ENCODE data around the gene NIM1K. TPM values are rescaled to one million over a fixed set of nuclear protein-coding genes. Genes with fewer than 3 reads are reported as not detected.
"Not testable (repeated sequence)": the region's sequence is repeated elsewhere in the genome, so short reads cannot be mapped to it uniquely, and the experiment has no call there.

The NIM1K gene
- total and polyA plus RNA-seq, 5 donors = 0.57 to 0.89 (median 0.60) TPM

DNA sequence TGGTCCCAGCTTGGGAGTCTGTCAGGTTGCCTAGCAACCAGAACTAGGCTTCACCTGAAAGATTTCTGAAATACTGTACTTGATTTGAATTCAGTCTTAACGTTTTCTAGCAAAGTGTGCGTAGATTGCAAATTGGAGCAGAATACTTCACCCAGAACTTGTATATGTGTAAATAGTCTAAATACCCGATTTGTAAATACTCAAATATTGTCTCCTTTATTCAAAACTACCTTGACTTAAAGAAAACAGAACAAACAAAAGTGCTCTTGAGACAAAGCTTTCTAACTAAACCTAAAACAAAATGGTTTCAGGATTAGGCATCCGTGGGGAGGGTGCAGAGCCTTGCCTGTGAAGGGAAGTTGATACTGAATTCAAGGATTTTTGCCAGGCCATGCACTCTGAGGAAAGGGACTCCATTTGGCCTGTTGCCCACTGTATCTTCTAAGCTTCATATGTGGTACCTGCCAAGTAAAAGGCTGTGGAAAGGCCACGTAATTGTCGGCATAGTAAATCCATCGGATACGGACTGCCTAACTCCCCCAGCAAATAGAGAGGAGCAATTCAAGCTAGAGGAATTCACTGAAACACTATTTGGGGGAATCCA is 121.9 kb downstream of the NIM1K start:
- Histone ChIP-seq H3K4me1 (ENCODE audit: control insufficient read depth, insufficient read depth, low read length) (peaks cover 8% of the 10 kb centered on the region), H3K9me3 (ENCODE audit: control insufficient read depth, low read length) (no peaks in the 10 kb centered on the region), H3K4me3 (ENCODE audit: low read length) (peak overlapping the region; percentile 58), H3K27ac (ENCODE audit: low read length) (peak overlapping the region; percentile 64), H3K27me3 (ENCODE audit: control insufficient read depth, insufficient read depth) (no peaks in the 10 kb centered on the region)
- 28% methylated on average over 8 of the region's 8 CpGs for WGBS
- DNase-seq (no peak), ATAC-seq (no peak)
- intact Hi-C loops (cut with DNase I) = loop anchor here in 1 of 4 donors (10.0 kb wide), 1 partner anchor 201 kb away; the partner anchor contains the start of gene C5orf34

DNA sequence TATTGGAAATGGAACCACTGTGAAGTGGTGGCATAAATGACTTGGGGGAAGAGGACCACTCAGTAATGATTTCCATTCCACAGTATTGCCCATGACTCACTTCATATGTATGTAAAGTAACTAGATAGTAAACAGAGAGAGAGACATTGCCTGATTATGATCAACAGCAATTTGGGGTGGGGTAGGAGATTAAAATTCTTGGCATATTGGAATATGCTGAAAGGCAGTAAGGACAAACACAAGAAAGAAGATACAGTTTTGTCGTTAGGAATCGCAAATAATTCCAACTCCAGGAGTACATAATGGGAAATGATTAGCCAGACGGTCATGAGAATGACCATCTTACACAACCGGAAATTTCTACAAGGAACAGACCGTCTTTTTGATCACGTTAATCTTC is 122.7 kb downstream of the NIM1K start:
- Histone ChIP-seq H3K4me3 (ENCODE audit: low read length) (no peak overlapping the region), H3K27me3 (ENCODE audit: control insufficient read depth, insufficient read depth) (no peaks in the 10 kb centered on the region), H3K4me1 (ENCODE audit: control insufficient read depth, insufficient read depth, low read length) (peaks cover 4% of the 10 kb centered on the region), H3K27ac (ENCODE audit: low read length) (no peak overlapping the region), H3K9me3 (ENCODE audit: control insufficient read depth, low read length) (no peaks in the 10 kb centered on the region)
- DNase-seq (no peak), ATAC-seq (no peak)
- 95% methylated on average over 6 of the region's 6 CpGs for WGBS
- intact Hi-C loops (cut with DNase I) = loop anchor here in 1 of 4 donors (10.0 kb wide), 1 partner anchor 200 kb away; the partner anchor contains the start of gene C5orf34

GRCh38 chr5:43315263-43315662 is 123.2 kb downstream of the NIM1K start:
- ATAC-seq = no peak
- 94% methylated on average over 8 of the region's 8 CpGs for WGBS
- Histone ChIP-seq H3K4me1 (ENCODE audit: control insufficient read depth, insufficient read depth, low read length) (peaks cover 4% of the 10 kb centered on the region), H3K27me3 (ENCODE audit: control insufficient read depth, insufficient read depth) (no peaks in the 10 kb centered on the region), H3K9me3 (ENCODE audit: control insufficient read depth, low read length) (no peaks in the 10 kb centered on the region), H3K4me3 (ENCODE audit: low read length) (no peak overlapping the region), H3K27ac (ENCODE audit: low read length) (no peak overlapping the region)
- intact Hi-C loops (cut with DNase I) = loop anchor here in 1 of 4 donors (10.0 kb wide), 1 partner anchor 200 kb away; the partner anchor contains the start of gene C5orf34
- DNase-seq = no peak

GRCh38 chr5:43315682-43316081 is 123.7 kb downstream of the NIM1K start:
- H3K27ac ChIP-seq (ENCODE audit: low read length) = no peak overlapping the region
- intact Hi-C loops (cut with DNase I) = loop anchor here in 1 of 4 donors (10.0 kb wide), 1 partner anchor 199 kb away; the partner anchor contains the start of gene C5orf34
- H3K4me3 ChIP-seq (ENCODE audit: low read length) = no peak overlapping the region
- peaks cover 4% of the 10 kb centered on the region for H3K4me1 ChIP-seq (ENCODE audit: control insufficient read depth, insufficient read depth, low read length)
- H3K9me3 ChIP-seq (ENCODE audit: control insufficient read depth, low read length) = no peaks in the 10 kb centered on the region
- H3K27me3 ChIP-seq (ENCODE audit: control insufficient read depth, insufficient read depth) = no peaks in the 10 kb centered on the region
- WGBS = 94% methylated on average over 3 of the region's 3 CpGs
- DNase-seq (no peak), ATAC-seq (no peak)

DNA sequence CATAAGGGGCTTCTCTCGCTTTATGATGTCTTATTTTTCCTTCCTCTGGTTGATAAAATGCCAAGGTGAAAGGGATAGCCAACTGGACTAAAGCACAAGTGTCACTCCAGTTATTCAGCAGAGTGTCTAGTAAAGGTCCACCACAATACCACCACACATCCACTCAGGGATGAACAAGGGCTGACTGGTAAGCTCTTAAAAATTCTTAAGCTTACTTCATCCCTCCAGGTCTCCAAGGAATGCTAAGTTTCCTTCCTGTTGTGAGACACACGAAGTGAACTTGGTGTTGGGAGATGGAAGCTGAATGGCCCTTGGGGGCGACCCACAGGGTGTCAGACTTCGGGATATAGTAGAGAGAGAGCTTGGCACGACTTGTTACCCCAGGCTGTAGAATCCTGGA is 124.4 kb downstream of the NIM1K start:
- no peaks in the 10 kb centered on the region for H3K9me3 ChIP-seq (ENCODE audit: control insufficient read depth, low read length)
- ATAC-seq (no peak), DNase-seq (no peak)
- H3K27ac ChIP-seq (ENCODE audit: low read length) = no peak overlapping the region
- H3K27me3 ChIP-seq (ENCODE audit: control insufficient read depth, insufficient read depth) = no peaks in the 10 kb centered on the region
- WGBS = 78% methylated on average over 5 of the region's 5 CpGs
- intact Hi-C loops (cut with DNase I) = loop anchor here in 1 of 4 donors (10.0 kb wide), 1 partner anchor 198 kb away; the partner anchor contains the start of gene C5orf34
- H3K4me1 ChIP-seq (ENCODE audit: control insufficient read depth, insufficient read depth, low read length) = peaks cover 4% of the 10 kb centered on the region
- H3K4me3 ChIP-seq (ENCODE audit: low read length) = no peak overlapping the region

DNA sequence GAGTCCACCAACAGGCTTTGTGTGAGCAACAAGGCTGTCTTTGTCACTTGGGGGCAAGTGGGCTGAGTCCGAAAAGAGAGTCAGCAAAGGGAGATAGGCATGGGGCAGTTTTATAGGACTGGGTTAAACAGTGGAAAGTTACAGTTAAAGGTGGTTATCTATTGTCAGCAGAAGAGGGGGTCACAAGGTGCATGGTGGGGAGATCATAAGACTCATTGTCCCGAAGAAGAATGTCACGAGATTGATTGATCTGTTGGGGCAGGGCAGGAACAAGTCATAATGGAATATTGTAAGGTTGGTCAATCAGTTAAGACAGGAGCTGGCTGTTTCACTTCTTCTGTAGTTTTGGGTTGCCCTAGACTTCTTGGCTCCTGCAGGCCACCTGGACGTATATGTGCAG is 128.8 kb downstream of the NIM1K start:
- Histone ChIP-seq H3K4me1 (ENCODE audit: control insufficient read depth, insufficient read depth, low read length) (no peaks in the 10 kb centered on the region), H3K9me3 (ENCODE audit: control insufficient read depth, low read length) (no peaks in the 10 kb centered on the region), H3K27me3 (ENCODE audit: control insufficient read depth, insufficient read depth) (no peaks in the 10 kb centered on the region), H3K4me3 (ENCODE audit: low read length) (no peak overlapping the region), H3K27ac (ENCODE audit: low read length) (no peak overlapping the region)
- ATAC-seq (no peak), DNase-seq (no peak)
- WGBS = 77% methylated on average over 4 of the region's 4 CpGs
- intact Hi-C loops (cut with DNase I) = no loop called here

DNA sequence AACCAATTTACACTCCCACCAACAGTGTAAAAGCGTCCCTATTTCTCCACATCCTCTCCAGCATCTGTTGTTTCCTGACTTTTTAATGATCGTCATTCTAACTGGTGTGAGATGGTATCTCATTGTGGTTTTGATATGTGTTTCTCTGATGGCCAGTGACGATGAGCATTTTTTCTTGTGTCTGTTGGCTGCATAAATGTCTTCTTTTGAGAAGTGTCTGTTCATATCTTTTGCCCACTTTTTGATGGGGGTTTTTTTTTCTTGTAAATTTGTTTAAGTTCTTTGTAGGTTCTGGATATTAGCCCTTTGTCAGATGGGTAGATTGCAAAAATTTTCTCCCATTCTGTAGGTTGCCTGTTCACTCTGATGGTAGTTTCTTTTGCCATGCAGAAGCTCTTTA is 131.5 kb downstream of the NIM1K start:
- not testable (repeated sequence) for ATAC-seq

DNA sequence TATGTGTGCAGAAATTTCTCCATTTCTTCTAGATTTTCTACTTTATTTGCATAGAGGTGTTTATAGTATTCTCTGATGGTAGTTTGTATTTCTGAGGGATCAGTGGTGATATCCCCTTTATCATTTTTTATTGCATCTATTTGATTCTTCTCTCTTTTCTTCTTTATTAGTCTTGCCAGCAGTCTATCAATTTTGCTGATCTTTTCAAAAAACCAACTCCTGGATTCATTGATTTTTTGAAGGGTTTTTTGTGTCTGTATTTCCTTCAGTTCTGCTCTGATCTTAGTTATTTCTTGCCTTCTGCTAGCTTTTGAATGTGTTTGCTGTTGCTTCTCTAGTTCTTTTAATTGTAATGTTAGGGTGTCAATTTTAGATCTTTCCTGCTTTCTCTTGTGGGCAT is 133.6 kb downstream of the NIM1K start:
- H3K4me3 ChIP-seq (ENCODE audit: low read length); H3K27ac ChIP-seq (ENCODE audit: low read length); H3K4me1 ChIP-seq (ENCODE audit: control insufficient read depth, insufficient read depth, low read length); ATAC-seq; H3K27me3 ChIP-seq (ENCODE audit: control insufficient read depth, insufficient read depth); intact Hi-C loops (cut with DNase I); H3K9me3 ChIP-seq (ENCODE audit: control insufficient read depth, low read length); DNase-seq: not testable (repeated sequence)

More for the DNA sequence above, 131.5 kb downstream of the NIM1K start:
- H3K4me1 ChIP-seq (ENCODE audit: control insufficient read depth, insufficient read depth, low read length); H3K4me3 ChIP-seq (ENCODE audit: low read length); intact Hi-C loops (cut with DNase I); H3K27ac ChIP-seq (ENCODE audit: low read length); H3K9me3 ChIP-seq (ENCODE audit: control insufficient read depth, low read length); H3K27me3 ChIP-seq (ENCODE audit: control insufficient read depth, insufficient read depth); DNase-seq: not testable (repeated sequence)
- WGBS = 68% methylated on average over 3 of the region's 3 CpGs

Other genes starting within 250 kb of the NIM1K start
- 1 to 10 TPM in 3 of 4 donors, under 1 TPM in 1; 0.95 to 1.9 (median 1.4) TPM for gene ANXA2R, start 151.9 kb upstream of the NIM1K start, total RNA-seq
- 1.4 TPM for gene ANXA2R, start 151.9 kb upstream of the NIM1K start, polyA plus RNA-seq
- gene ZNF131, start 71.3 kb upstream of the NIM1K start, total RNA-seq = 10 to 100 TPM; 15.6 to 23.2 (median 19.2) TPM
- gene ZNF131, start 71.3 kb upstream of the NIM1K start, polyA plus RNA-seq = 13.5 TPM
- gene HMGCS1, start 121.2 kb downstream of the NIM1K start, total RNA-seq = 10 to 100 TPM; 18.2 to 36.1 (median 26.5) TPM
- gene HMGCS1, start 121.2 kb downstream of the NIM1K start, polyA plus RNA-seq = 14.6 TPM
- gene CCL28, start 220.2 kb downstream of the NIM1K start, total RNA-seq = 1 to 10 TPM in 3 of 4 donors, under 1 TPM in 1; 0.58 to 2.2 (median 1.7) TPM
- gene CCL28, start 220.2 kb downstream of the NIM1K start, polyA plus RNA-seq = 1.4 TPM

All from right cardiac atrium (tissue), 5 donors.